Esophagus muscularis mucosa (tissue), 3 donors: ENCODE results near the gene MEIS1.

ENCODE experiments used
- POLR2A ChIP-seq: fragments of 450-650 bp; IDR thresholded peaks from one replicate; pipeline ENCODE4 v1.6.1; 2017; ENCODE audit warnings: antibody characterized with exemption, moderate library complexity, mild to moderate bottlenecking, low read depth
- POLR2AphosphoS5 ChIP-seq, 2 donors: sonication (generic); formaldehyde crosslinking; IDR thresholded peaks; one replicate each; pipeline ENCODE4 v1.6.1; 2017; ENCODE audit warnings: antibody characterized with exemption in 2 of 2
- TF ChIP-seq, protein P1 (sequence below), 3 experiments: fragments of 200-600 bp in 2 of 3; fragments of 450-650 bp in 1 of 3; sonication (generic) in 2 of 3; IDR thresholded peaks; one replicate each; pipeline ENCODE4 v1.5.1; 2017 to 2019; ENCODE audit warnings: antibody characterized with exemption in 3 of 3, mild to moderate bottlenecking in 2 of 3, moderate library complexity in 1 of 3

DNA sequence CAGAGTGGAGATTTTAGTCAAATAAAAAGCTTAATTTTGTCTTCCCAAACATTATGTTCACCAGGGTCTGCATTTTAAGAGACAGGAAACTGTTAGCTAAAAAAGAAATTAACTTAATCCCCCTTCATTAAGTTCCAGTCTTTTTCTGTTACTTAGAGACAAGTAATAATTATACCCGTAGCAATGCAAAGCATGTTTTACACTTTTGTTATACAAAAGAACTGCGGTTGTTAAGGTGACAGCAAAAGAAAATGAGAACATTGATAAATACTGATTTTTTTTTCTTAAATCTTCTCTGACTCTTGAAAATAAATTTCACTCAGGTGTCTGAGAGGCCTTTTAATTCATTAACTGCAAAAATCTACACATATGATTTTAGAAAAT, 101.4 kb downstream of the MEIS1 start:
- TF ChIP-seq, protein P1, sequence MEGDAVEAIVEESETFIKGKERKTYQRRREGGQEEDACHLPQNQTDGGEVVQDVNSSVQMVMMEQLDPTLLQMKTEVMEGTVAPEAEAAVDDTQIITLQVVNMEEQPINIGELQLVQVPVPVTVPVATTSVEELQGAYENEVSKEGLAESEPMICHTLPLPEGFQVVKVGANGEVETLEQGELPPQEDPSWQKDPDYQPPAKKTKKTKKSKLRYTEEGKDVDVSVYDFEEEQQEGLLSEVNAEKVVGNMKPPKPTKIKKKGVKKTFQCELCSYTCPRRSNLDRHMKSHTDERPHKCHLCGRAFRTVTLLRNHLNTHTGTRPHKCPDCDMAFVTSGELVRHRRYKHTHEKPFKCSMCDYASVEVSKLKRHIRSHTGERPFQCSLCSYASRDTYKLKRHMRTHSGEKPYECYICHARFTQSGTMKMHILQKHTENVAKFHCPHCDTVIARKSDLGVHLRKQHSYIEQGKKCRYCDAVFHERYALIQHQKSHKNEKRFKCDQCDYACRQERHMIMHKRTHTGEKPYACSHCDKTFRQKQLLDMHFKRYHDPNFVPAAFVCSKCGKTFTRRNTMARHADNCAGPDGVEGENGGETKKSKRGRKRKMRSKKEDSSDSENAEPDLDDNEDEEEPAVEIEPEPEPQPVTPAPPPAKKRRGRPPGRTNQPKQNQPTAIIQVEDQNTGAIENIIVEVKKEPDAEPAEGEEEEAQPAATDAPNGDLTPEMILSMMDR (IDR thresholded peaks at IDR 0.05), result no peak
- TF ChIP-seq POLR2AphosphoS5 (IDR thresholded peaks at IDR 0.05) (no peak), POLR2A (no peak)
